Tongue (tissue), 2 donors: ENCODE measurements around the gene PADI6. TPM values are rescaled to one million over a fixed set of nuclear protein-coding genes. Genes with fewer than 3 reads are reported as not detected.
A peak's percentile ranks its signal among the peaks of the same experiment; 100 is the strongest.
"Not testable (repeated sequence)": the region's sequence is repeated elsewhere in the genome, so short reads cannot be mapped to it uniquely, and the experiment has no call there.

ENCODE experiments used
- DNase-seq: peaks from one replicate; pipeline ENCODE4 v3.0.0-alpha.2; 2015
- total RNA-seq: library from RNA; depleted of rRNA; stranded (reverse); fragments of >200 nt; gene quantifications from one replicate; pipeline ENCODE4 v1.2.3, GENCODE V29; 2014

PADI6 gene
- total RNA-seq = not detected

GRCh38 chr1:17371896-17372295, at the start of gene PADI6:
Gene PADI6, plus strand, starts transcription at chr1:17372196. Its CDS starts 50 bp downstream, at chr1:17372246.
- DNase-seq = no peak

- DNase-seq = no peak
These were observed 43.1 kb upstream of the PADI6 start for GRCh38 chr1:17328855-17329254.

- no peak for DNase-seq
These were observed 42.4 kb upstream of the PADI6 start for GRCh38 chr1:17329610-17330009.

DNA sequence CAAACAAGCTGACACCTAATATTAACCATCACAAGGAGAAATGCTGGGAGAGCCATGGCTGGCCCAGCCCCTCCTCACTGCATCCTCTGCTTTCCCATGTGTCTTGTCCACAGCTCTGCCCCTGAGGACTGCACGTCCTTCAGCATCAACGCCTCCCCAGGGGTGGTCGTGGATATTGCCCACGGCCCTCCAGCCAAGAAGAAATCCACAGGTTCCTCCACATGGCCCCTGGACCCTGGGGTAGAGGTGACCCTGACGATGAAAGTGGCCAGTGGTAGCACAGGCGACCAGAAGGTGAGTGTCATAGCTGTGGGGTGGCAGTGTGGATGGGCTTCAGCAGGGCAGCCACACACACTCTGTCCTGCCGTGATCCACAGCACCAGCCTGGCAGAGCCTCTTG, 41.1 kb upstream of the PADI6 start:
- no peak for DNase-seq

GRCh38 chr1:17333081-17333480, 38.9 kb upstream of the PADI6 start:
- DNase-seq = no peak

DNA sequence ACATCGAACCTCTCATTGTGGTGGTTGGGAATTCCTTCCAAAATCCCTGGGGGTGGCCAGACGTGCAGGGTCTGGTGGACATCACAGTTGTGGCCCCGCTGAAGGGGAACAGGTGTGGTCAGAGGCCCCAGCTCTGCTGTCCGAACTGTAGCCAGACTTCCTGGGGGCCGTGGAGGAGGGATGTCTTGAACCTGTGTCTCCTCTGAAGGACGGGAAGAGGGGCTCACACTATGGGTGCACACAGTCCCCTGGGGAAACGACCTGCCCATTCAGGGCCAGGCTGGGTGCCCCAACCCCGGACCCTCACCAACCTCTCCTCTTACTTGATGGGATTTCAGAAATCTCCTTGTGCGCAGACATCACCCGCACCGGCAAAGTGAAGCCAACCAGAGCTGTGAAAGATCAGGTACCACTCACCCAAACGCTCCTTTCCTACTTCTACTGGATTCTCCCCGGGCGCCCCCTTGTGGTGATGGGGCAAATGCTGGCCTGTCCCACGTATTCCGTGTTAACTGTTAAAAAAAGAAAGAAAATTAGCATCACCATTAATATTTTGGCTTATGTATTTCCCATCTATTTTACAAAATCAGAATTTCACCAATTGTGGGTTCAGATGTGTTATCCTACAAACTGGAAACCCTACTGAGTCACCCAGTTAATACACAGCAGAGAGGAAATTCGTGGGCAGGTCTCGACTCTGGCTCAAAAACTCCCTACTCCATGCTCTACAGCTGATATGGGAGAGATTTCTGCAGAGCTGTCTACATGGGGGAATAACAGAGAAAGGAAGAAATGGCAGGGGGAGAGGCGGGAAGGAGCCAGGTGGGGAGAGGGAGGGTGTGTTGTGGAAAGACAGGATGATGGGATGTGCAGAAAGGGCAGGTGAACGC, 35.9 kb upstream of the PADI6 start:
- peak; percentile 67 for DNase-seq

- no peak for DNase-seq
These were observed 33.1 kb upstream of the PADI6 start for GRCh38 chr1:17338706-17339493.

- no peak for DNase-seq
These were observed 32.5 kb upstream of the PADI6 start for GRCh38 chr1:17339521-17339920.

GRCh38 chr1:17340358-17340757, 31.6 kb upstream of the PADI6 start:
- DNase-seq = no peak

DNA sequence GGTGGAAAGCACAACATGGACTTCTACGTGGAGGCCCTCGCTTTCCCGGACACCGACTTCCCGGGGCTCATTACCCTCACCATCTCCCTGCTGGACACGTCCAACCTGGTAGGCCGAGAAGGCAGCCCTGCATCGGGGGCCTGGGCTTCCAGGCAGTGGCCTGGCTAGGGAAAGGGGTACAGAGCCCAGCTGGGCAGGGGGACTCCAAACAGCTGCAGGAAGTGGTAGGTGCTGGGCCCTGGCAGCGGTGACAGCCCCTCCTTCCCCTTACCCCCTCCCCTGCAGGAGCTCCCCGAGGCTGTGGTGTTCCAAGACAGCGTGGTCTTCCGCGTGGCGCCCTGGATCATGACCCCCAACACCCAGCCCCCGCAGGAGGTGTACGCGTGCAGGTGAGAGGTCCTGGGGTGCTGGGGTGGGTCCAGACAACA, 30.0 kb upstream of the PADI6 start:
- DNase-seq = no peak

GRCh38 chr1:17345506-17345905, 26.5 kb upstream of the PADI6 start:
- DNase-seq = not testable (repeated sequence)

DNA sequence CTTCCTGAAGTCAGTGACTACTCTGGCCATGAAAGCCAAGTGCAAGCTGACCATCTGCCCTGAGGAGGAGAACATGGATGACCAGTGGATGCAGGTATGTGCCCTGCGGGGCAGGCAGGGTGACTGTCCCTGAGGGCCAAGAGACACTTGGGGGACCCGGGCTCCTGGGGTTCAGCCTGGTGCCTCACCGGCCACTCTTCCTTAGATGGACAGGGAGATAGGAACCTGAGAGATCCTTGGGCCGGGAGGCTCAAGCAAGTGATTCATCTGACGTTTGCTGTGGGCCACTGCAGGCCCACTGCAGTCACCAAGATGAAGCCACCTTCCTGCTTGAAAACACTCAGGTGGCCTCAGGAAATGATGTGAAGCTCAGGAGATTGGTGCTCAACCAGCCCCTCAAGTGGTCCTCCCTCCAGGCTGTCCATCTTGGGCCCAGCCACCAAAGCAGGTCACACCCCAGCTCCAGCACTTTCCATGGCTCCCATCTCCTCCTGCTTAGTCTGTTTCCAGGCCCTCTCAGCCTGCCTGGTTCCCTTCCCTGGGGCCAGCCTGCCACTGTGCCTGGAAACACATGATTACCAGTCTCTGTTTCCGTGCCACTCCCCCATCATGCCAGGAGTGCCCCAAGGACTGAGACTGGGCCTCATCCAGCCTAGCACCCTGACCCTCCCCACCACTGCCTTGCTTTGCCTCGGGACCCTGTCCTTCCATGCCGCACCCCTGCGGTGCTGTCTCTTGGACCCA, 25.8 kb upstream of the PADI6 start:
- DNase-seq = no peak

DNA sequence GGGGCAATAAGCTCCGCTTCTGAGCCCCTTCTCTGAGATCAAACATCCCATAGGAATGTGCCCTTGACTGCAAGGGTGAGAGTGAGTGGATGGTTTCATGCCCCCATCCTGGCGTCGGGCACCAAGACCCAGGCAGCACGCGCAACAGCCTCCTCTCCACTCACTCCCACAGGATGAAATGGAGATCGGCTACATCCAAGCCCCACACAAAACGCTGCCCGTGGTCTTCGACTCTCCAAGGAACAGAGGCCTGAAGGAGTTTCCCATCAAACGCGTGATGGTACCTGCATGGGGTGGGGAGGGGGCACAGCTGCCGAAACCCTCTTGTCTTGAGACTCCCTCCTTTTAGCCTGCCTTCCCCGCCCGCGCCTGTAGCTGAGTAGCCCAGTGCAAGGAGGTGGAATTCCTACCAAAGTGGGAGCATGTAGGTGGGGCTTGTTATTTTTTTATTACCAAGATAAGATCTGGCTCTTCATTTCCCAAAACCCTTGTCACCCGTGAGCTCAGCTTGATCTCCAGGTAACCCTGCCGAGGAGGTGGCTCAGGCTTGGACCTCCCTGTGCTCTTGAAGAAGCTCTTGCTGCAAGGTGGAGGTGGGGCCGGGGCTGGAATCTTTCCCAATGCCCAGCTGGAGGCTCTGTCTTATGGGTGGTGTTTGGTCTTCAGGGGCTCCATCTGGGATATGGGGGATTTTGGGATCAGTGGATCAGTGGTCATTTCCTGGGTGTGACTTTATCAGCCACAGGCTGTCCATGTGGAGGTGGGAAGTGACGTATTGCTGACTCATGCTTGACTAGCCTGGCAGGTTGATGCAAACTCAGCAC, 24.0 kb upstream of the PADI6 start:
- no peak for DNase-seq

GRCh38 chr1:17348593-17349234, 23.3 kb upstream of the PADI6 start:
- no peak for DNase-seq

DNA sequence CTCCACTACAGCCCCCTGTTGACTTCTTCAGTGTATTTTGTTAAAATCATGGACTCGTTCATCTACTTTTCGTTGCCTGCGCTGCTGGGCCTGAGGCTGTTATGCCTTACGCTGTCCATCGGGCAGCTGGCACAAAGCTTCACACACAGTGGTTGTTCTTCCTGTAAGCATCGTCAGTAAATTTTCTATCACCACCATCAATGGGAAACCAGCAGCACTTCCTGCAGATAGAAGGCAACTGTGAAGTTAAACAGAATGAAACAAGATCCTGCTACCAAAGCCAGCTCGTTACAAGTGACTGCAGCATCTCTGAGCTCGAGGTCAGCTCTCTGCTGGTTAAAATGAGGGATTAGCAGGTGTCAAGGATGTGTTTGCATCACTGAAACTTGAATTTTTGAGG, 21.9 kb upstream of the PADI6 start:
- DNase-seq = no peak

DNA sequence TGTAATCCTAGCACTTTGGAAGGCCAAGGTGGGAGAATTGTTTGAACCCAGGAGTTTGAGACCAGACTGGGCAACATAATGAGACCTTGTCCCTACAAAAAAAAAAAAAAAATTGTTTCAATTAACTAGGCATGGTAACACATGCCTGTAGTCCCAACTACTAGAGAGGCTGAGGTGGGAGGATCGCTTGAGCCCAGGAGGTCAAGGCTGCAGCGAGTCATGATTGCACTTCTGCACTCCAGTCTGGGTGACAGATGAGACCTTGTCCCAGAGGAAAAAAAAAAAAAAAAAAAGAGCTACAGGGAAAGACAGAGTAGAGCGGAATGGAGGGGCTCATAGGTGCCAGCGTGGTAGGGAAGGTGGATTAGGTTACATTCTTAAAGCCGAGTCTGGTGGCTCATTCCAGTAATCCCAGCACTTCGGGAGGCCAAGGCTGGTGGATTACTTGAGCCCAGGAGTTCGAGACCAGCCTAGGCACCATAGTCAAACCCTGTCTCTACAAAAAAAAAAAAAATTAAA, 21.0 kb upstream of the PADI6 start:
- no peak for DNase-seq

DNA sequence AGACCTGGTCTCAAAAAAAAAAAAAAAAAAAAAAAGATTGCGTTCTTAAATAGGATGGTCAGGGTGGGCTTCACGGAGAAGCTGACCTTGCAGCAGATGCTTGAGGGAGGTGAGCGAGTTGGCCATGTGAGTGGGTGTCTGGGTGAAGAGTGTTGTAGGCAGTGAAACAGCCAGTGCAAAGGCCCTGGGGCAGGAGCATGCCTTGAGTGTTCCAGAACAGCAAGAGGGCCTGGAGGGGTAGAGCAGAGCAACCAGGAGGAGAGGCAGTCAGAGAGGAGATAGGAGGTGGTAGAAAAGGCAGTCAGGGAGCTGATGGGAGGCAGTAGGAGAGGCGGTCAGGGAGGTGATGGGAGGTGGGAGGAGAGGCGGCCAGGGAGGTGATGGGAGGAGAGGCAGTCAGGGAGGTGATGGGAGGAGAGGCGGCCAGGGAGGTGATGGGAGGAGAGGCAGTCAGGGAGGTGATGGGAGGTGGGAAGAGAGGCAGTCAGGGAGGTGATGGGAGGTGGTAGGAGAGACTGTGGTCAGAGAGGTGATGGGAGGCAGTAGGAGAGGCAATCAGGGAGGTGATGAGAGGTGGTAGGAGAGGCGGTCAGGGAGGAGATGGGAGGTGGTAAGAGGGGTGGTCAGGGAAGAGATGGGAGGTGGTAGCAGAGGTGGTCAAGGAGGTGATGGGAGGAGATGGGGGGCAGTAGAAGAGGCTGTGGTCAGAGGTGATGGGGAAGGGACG, 20.2 kb upstream of the PADI6 start:
- DNase-seq = no peak

DNA sequence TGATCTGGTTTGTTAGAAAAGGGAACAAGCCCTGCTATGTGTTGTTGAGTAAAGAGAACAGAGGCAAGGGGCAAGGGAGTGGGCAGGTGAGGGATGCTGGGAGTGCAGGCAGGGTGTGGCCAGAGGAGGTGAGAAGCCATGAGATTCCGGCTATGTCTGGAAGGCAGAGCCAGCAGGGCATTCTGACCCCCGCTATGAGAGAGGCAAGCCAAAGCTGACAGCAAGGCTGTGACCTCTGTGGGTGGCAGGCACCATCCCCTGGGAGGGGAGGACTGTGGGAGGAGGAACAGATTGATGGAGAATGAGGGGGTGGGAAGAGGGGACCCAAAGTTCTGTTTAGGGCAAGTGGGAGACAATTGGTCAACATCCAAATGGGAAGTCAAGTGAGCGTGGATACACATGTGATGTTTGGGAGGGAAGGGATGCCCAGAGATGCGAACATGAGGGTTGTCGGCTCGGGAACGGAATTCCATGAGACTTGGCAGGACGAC, 19.5 kb upstream of the PADI6 start:
- no peak for DNase-seq

GRCh38 chr1:17355898-17356297, 16.1 kb upstream of the PADI6 start:
- DNase-seq = no peak

DNA sequence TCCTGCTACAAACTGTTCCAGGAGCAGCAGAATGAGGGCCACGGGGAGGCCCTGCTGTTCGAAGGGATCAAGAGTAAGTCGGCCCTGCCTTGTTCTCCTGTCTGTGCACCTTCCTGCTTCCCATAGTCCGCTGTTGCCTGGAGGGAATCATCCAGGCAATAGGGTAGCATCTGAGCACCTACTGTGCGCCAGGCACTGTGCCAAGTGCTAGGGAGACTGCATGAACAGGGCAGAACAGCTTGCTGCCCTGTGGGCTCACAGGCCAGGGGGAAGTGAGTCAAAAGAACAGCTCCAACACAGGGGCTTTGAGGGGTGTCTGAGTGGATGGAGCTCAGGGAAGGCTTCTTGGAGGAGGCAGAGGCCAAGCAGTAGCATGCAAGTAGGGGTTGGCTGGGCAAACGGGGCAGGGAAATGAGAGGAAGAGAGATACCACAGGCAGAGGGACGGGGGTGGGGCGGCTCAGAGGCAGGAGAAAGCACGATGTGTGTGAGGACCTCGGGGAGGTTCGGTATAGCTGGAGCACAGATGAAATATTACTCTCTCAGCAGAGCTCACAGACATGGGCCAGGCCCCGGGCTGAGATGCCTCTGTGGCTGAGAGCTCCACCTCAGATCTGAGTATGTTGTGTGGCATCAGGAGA, 15.5 kb upstream of the PADI6 start:
- DNase-seq = no peak
